Measurements from ENCODE around the gene PSPC1. TPM values are rescaled to one million over a fixed set of nuclear protein-coding genes. Genes with fewer than 3 reads are reported as not detected.
A peak's percentile ranks its signal among the peaks of the same experiment; 100 is the strongest.

Gene PSPC1
- total RNA-seq, 3 donors from 2014 or later (not counting 1 experiment from before 2014, with no cell fraction given) = 94.1 to 110 (median 107) TPM

- peaks cover 20% of the 10 kb centered on the region for H3K4me1 ChIP-seq (ENCODE audit: control insufficient read depth, insufficient read depth, low read length)
- H3K27me3 ChIP-seq (ENCODE audit: control insufficient read depth, insufficient read depth, low read length) = no peaks in the 10 kb centered on the region
- no peaks in the 10 kb centered on the region for H3K36me3 Mint-ChIP-seq
- 100% methylated on average over 1 of the region's 2 CpGs for WGBS (ENCODE audit: insufficient coverage)
- peaks cover 58 to 61% of the 10 kb centered on the region in 2 donors for H3K4me1 Mint-ChIP-seq
- H3K9me3 Mint-ChIP-seq = no peaks in the 10 kb centered on the region
- DNase-seq = no peak
- no peak overlapping the region for H3K4me3 ChIP-seq (ENCODE audit: low read length)
- no peaks in the 10 kb centered on the region for H3K27me3 Mint-ChIP-seq (ENCODE audit: low read depth in 2 of 2)
- TF ChIP-seq CTCF (IDR thresholded peaks at IDR 0.05) = no peak
- intact Hi-C loops (cut with micrococcal nuclease) = no loop called here
- peaks cover 2% of the 10 kb centered on the region for H3K36me3 ChIP-seq (ENCODE audit: control insufficient read depth, insufficient read depth, low read length)
- H3K27ac Mint-ChIP-seq = peak overlapping the region in 1 of 2 donors; percentile 73
- H3K4me3 Mint-ChIP-seq = no peak overlapping the region
- H3K27ac ChIP-seq (ENCODE audit: low read length) = no peak overlapping the region
- no peak for ATAC-seq
- no peaks in the 10 kb centered on the region for H3K9me3 ChIP-seq (ENCODE audit: control insufficient read depth, insufficient read depth, low read length)
Measured at GRCh38 chr13:19764237-19764636, 18.5 kb downstream of the PSPC1 start.

GRCh38 chr13:19763618-19764017, 19.1 kb downstream of the PSPC1 start:
- ATAC-seq (no peak), DNase-seq (no peak)
- Histone ChIP-seq H3K4me3 (ENCODE audit: low read length) (no peak overlapping the region), H3K36me3 (ENCODE audit: control insufficient read depth, insufficient read depth, low read length) (peaks cover 7% of the 10 kb centered on the region), H3K27ac (ENCODE audit: low read length) (no peak overlapping the region), H3K4me1 (ENCODE audit: control insufficient read depth, insufficient read depth, low read length) (peaks cover 20% of the 10 kb centered on the region), H3K27me3 (ENCODE audit: control insufficient read depth, insufficient read depth, low read length) (no peaks in the 10 kb centered on the region), H3K9me3 (ENCODE audit: control insufficient read depth, insufficient read depth, low read length) (no peaks in the 10 kb centered on the region)
- 88% methylated on average over 10 of the region's 10 CpGs for WGBS (ENCODE audit: insufficient coverage)
- intact Hi-C loops (cut with micrococcal nuclease) = no loop called here
- Mint-ChIP-seq H3K36me3 (no peaks in the 10 kb centered on the region), H3K27ac (peak overlapping the region; percentile 52 to 73), H3K4me1 (peaks cover 55 to 60% of the 10 kb centered on the region in 2 donors), H3K27me3 (ENCODE audit: low read depth in 2 of 2) (no peaks in the 10 kb centered on the region), H3K4me3 (peak overlapping the region; percentile 40), H3K9me3 (no peaks in the 10 kb centered on the region)
- TF ChIP-seq CTCF (IDR thresholded peaks at IDR 0.05) = no peak

- Histone ChIP-seq H3K36me3 (ENCODE audit: control insufficient read depth, insufficient read depth, low read length) (peaks cover 23% of the 10 kb centered on the region), H3K9me3 (ENCODE audit: control insufficient read depth, insufficient read depth, low read length) (no peaks in the 10 kb centered on the region), H3K4me1 (ENCODE audit: control insufficient read depth, insufficient read depth, low read length) (peaks cover 11% of the 10 kb centered on the region), H3K27me3 (ENCODE audit: control insufficient read depth, insufficient read depth, low read length) (no peaks in the 10 kb centered on the region), H3K4me3 (ENCODE audit: low read length) (no peak overlapping the region), H3K27ac (ENCODE audit: low read length) (no peak overlapping the region)
- no peaks in the 10 kb centered on the region for H3K27me3 Mint-ChIP-seq (ENCODE audit: low read depth in 2 of 2)
- ATAC-seq = no peak
- H3K9me3 Mint-ChIP-seq = no peaks in the 10 kb centered on the region
- TF ChIP-seq CTCF (IDR thresholded peaks at IDR 0.05) = no peak
- no peak for DNase-seq
- intact Hi-C loops (cut with micrococcal nuclease) = no loop called here
- H3K4me1 Mint-ChIP-seq = peaks cover 41 to 56% of the 10 kb centered on the region in 2 donors
- no peak overlapping the region for H3K4me3 Mint-ChIP-seq
- peaks cover 5% of the 10 kb centered on the region for H3K36me3 Mint-ChIP-seq
- H3K27ac Mint-ChIP-seq = peak overlapping the region in 1 of 2 donors; percentile 38
- 93% methylated on average over 4 of the region's 5 CpGs for WGBS (ENCODE audit: insufficient coverage)
Measured at GRCh38 chr13:19759669-19760068, 23.1 kb downstream of the PSPC1 start.

- H3K27ac Mint-ChIP-seq = peak overlapping the region in 1 of 2 donors; percentile 15
- 78% methylated on average over 5 of the region's 5 CpGs for WGBS (ENCODE audit: insufficient coverage)
- H3K4me1 Mint-ChIP-seq = peaks cover 17 to 18% of the 10 kb centered on the region in 2 donors
- H3K4me3 Mint-ChIP-seq = no peak overlapping the region
- intact Hi-C loops (cut with micrococcal nuclease) = no loop called here
- H3K27ac ChIP-seq (ENCODE audit: low read length) = no peak overlapping the region
- peaks cover 8% of the 10 kb centered on the region for H3K36me3 Mint-ChIP-seq
- H3K27me3 ChIP-seq (ENCODE audit: control insufficient read depth, insufficient read depth, low read length) = no peaks in the 10 kb centered on the region
- TF ChIP-seq CTCF (IDR thresholded peaks at IDR 0.05) = no peak
- DNase-seq (no peak), ATAC-seq (no peak)
- no peaks in the 10 kb centered on the region for H3K27me3 Mint-ChIP-seq (ENCODE audit: low read depth in 2 of 2)
- H3K4me1 ChIP-seq (ENCODE audit: control insufficient read depth, insufficient read depth, low read length) = no peaks in the 10 kb centered on the region
- H3K9me3 ChIP-seq (ENCODE audit: control insufficient read depth, insufficient read depth, low read length) = no peaks in the 10 kb centered on the region
- no peak overlapping the region for H3K4me3 ChIP-seq (ENCODE audit: low read length)
- H3K36me3 ChIP-seq (ENCODE audit: control insufficient read depth, insufficient read depth, low read length) = peaks cover 41% of the 10 kb centered on the region
- no peaks in the 10 kb centered on the region for H3K9me3 Mint-ChIP-seq
Measured at GRCh38 chr13:19742643-19743042, 40.1 kb downstream of the PSPC1 start.

All from natural killer cell (primary cell).